ENCODE measurements around the gene CDK5RAP1. TPM values are rescaled to one million over a fixed set of nuclear protein-coding genes. Genes with fewer than 3 reads are reported as not detected.

Gene CDK5RAP1
- total and polyA plus RNA-seq, 9 of the 15 experiments (the other 6 are each of a cell fraction or from before 2014, with no cell fraction given) = 41.6 to 127 (median 58.3) TPM

- TF ChIP-seq FOXP4 (CRISPR knock-in tag; IDR thresholded peaks at IDR 0.05; ENCODE audit: borderline replicate concordance) = no peak
Measured at GRCh38 chr20:33444797-33445560, 43.7 kb upstream of the CDK5RAP1 start (continued).

- under 1% methylated on average over 41 of the region's 75 CpGs for WGBS (ENCODE audit: insufficient coverage, low coverage, missing lambda C conversion rate)
- H3K36me3 ChIP-seq (ENCODE audit: control insufficient read depth, insufficient read depth, low read length) = peaks cover 4% of the 10 kb centered on the region; the same call in 1 of the 3 replicates
- H3K4me3 ChIP-seq = peak within 1 kb of the TSS; percentile 78
- ATAC-seq (peak; percentile 96), DNase-seq (ENCODE audit: extremely low read depth in 1 of 4, low spot score in 3 of 4) (peak; percentile 96 to 98 (median 98)), FAIRE-seq (no peak)
- no TSS peak for BruUV-seq (replicated peaks)
- in situ Hi-C loops (cut with MboI) (no loop called here), intact Hi-C loops (cut with micrococcal nuclease) (loop anchor here (2.0 to 5.0 kb wide), 2 partner anchors 27 to 41 kb away; partner anchors contain the start of gene CDK5RAP1)
- H3K27ac ChIP-seq (ENCODE audit: extremely low read depth, low read depth, low read length) = peak within 1 kb of the TSS; percentile 76
- CTCF ChIA-PET (ENCODE audit: low intra/inter-chr PET ratio) = interaction anchor here (0.7 kb wide), 1 partner anchor 70 kb away, joined by 3 read pairs; no protein-coding TSS in a partner anchor
- POLR2A ChIA-PET = interaction anchor here (0.6 to 2.2 kb wide), 8 partner anchors 11 to 234 kb away, joined by 3 to 7 read pairs (median 4); no protein-coding TSS in a partner anchor
- peak within 1 kb of the TSS; percentile 59 to 94 for H3K9ac ChIP-seq (ENCODE audit: insufficient read depth in 1 of 2, low read depth in 2 of 2, low read length in 2 of 2)
- H3K4me2 ChIP-seq (ENCODE audit: insufficient read depth, low read length) = peak within 1 kb of the TSS; percentile 93
- peaks cover 34 to 38% of the 10 kb centered on the region in 2 experiments; a peak in 4 of 5 replicates for H3K4me1 ChIP-seq (replicated peaks in 1 of 2; ENCODE audit: control insufficient read depth in 2 of 2, insufficient read depth in 2 of 2, low read length in 2 of 2)
- no peaks in the 10 kb centered on the region for H3K9me3 ChIP-seq (replicated peaks; ENCODE audit: control insufficient read depth, insufficient read depth, low read depth, low read length)
- H3K27me3 ChIP-seq (ENCODE audit: control insufficient read depth in 2 of 2, insufficient read depth in 2 of 2, low read length in 2 of 2) = no peaks in the 10 kb centered on the region
- peak within 1 kb of the TSS; percentile 99 for H2AFZ ChIP-seq (ENCODE audit: low read depth, low read length)
- no peaks in the 10 kb centered on the region for H4K20me1 ChIP-seq (replicated peaks; ENCODE audit: control insufficient read depth, insufficient read depth, low read length)
- H3K9me1 ChIP-seq (ENCODE audit: control insufficient read depth, insufficient read depth, low read length) = no peaks in the 10 kb centered on the region
- H3K79me2 ChIP-seq (ENCODE audit: control insufficient read depth, insufficient read depth, low read length) = peaks cover 23% of the 10 kb centered on the region; the same call in 2 of the 3 replicates
- TF ChIP-seq CREB1 (IDR thresholded peaks at IDR 0.05) (no peak), CREB1 (CRISPR knock-in tag; IDR thresholded peaks at IDR 0.05) (peak; percentile 46; the same call in 1 of the 2 replicates), E2F1 (CRISPR knock-in tag; IDR thresholded peaks at IDR 0.05) (no peak), EHMT2 (IDR thresholded peaks at IDR 0.05) (peak; percentile 53; the same call in 1 of the 2 replicates), ZNF592 (IDR thresholded peaks at IDR 0.05) (peak; percentile 52; the same call in 1 of the 2 replicates), ZFX (CRISPR knock-in tag; IDR thresholded peaks at IDR 0.05) (peak; percentile 34; the same call in 1 of the 2 replicates)
Measured at GRCh38 chr20:33443512-33444239, 42.4 kb upstream of the CDK5RAP1 start, which contains the start of gene SNTA1. SNTA1 (minus strand) TSS chr20:33443763; CDS start chr20:33443620, 143 bp downstream.
